GM10847 (cell line): ENCODE results near the gene MTARC2.

Experiments used
- POLR2A ChIP-seq: IDR thresholded peaks from 2 replicates; pipeline ENCODE4 v1.6.1; 2011; ENCODE audit not compliant: insufficient read length; ENCODE audit errors: extremely low read depth

The MTARC2 gene

GRCh38 chr1:220818421-220819173, 70.5 kb downstream of the MTARC2 start:
- TF ChIP-seq POLR2A, result no peak

- no peak for TF ChIP-seq POLR2A
These were observed 71.4 kb downstream of the MTARC2 start for GRCh38 chr1:220819467-220820026.

GRCh38 chr1:220824031-220824989, 76.2 kb downstream of the MTARC2 start:
- TF ChIP-seq POLR2A, result no peak

- TF ChIP-seq POLR2A, result no peak
These were observed 77.9 kb downstream of the MTARC2 start for GRCh38 chr1:220825819-220826551.

GRCh38 chr1:220826729-220827128, 78.6 kb downstream of the MTARC2 start:
- TF ChIP-seq POLR2A, result no peak

- no peak for TF ChIP-seq POLR2A
These were observed 79.5 kb downstream of the MTARC2 start for GRCh38 chr1:220827445-220828178.

GRCh38 chr1:220828179-220828490, 80.0 kb downstream of the MTARC2 start:
- TF ChIP-seq POLR2A, result no peak

GRCh38 chr1:220828950-220829586, 80.9 kb downstream of the MTARC2 start:
- TF ChIP-seq POLR2A, result no peak

GRCh38 chr1:220833436-220833835, 85.3 kb downstream of the MTARC2 start:
- TF ChIP-seq POLR2A, result no peak
